H1 (cell line): Measurements from ENCODE around the gene LTBP1. TPM values are rescaled to one million over a fixed set of nuclear protein-coding genes. Genes with fewer than 3 reads are reported as not detected.

Experiments
- CTCF ChIA-PET: fragments of 300-600 bp; sonication (Branson Sonifier 250); formaldehyde crosslinking; loops from one replicate; lab custom pipeline; 2021; ENCODE audit not compliant: partially characterized antibody; lab: Charles Lee
- POLR2A ChIA-PET: fragments of 300-600 bp; sonication (Branson Sonifier 250); formaldehyde crosslinking; loops from one replicate; lab custom pipeline; 2021; ENCODE audit warnings: inconsistent platforms; ENCODE audit not compliant: partially characterized antibody; lab: Charles Lee
- DNase-seq, 2 experiments: peaks; one replicate each; pipeline versions ENCODE4 v3.0.0 to v3.0.0-alpha.2; 2010 to 2022; ENCODE audit warnings: low spot score in 2 of 2, low read depth in 1 of 2, mixed read lengths in 1 of 2
- FAIRE-seq: peaks from 2 replicates; lab custom pipeline; 2011; peaks lifted over from hg19 to GRCh38; lab: Jason Lieb, UNC
- H2AFZ ChIP-seq: 2 replicates; pipeline ENCODE4 v1.8.1; 2012; ENCODE audit warnings: low read length, inconsistent platforms
- H2AK5ac ChIP-seq: 2 replicates; pipeline ENCODE4 v1.6.1; 2013; ENCODE audit warnings: low read depth, low read length
- H2BK120ac ChIP-seq: replicated peaks from 2 replicates; pipeline ENCODE3; 2013; ENCODE audit warnings: low read depth, low read length, inconsistent platforms
- H2BK12ac ChIP-seq: 2 replicates; pipeline ENCODE4 v1.6.1; 2013; ENCODE audit warnings: low read depth, low read length
- H2BK15ac ChIP-seq: 2 replicates; pipeline ENCODE4 v1.6.1; 2013; ENCODE audit warnings: low read length
- H2BK20ac ChIP-seq: 2 replicates; pipeline ENCODE4 v1.6.1; 2013; ENCODE audit warnings: low read length
- H2BK5ac ChIP-seq: 2 replicates; pipeline ENCODE4 v1.6.1; 2013; ENCODE audit warnings: low read depth, low read length
- H3K14ac ChIP-seq: 2 replicates; pipeline ENCODE4 v1.6.1; 2013; ENCODE audit warnings: inconsistent platforms; ENCODE audit not compliant: insufficient read length
- H3K18ac ChIP-seq: 2 replicates; pipeline ENCODE4 v1.6.1; 2013; ENCODE audit warnings: low read length; ENCODE audit errors: extremely low read depth
- H3K23ac ChIP-seq: 2 replicates; pipeline ENCODE4 v1.6.1; 2013; ENCODE audit warnings: inconsistent platforms; ENCODE audit not compliant: insufficient read length
- H3K23me2 ChIP-seq: 2 replicates; pipeline ENCODE4 v1.6.1; 2013; ENCODE audit warnings: low read depth, low read length
- H3K27ac ChIP-seq: 2 replicates; pipeline ENCODE4 v1.6.1; 2011; ENCODE audit warnings: low read depth, low read length, inconsistent platforms
- H3K27me3 ChIP-seq, 4 experiments: replicated peaks in 1 of 4; 1 replicate in 1 of 4; 2 replicates in 3 of 4; pipeline versions ENCODE4 v1.6.1 to v1.8.1; 2011 to 2013; ENCODE audit warnings: low read length in 3 of 4, mild to moderate bottlenecking in 3 of 4, inconsistent platforms in 2 of 4, mixed read lengths in 2 of 4, moderate library complexity in 1 of 4; ENCODE audit not compliant: control insufficient read depth in 3 of 4, insufficient read depth in 3 of 4; ENCODE audit errors: extremely low read depth in 1 of 4
- H3K36me3 ChIP-seq, 4 experiments: 2 replicates each; pipeline versions ENCODE4 v1.6.1 to v1.8.1; 2011 to 2013; ENCODE audit warnings: mild to moderate bottlenecking in 4 of 4, low read length in 3 of 4, moderate library complexity in 2 of 4, control low read depth in 1 of 4, inconsistent platforms in 1 of 4; ENCODE audit not compliant: insufficient read depth in 4 of 4, control insufficient read depth in 2 of 4
- H3K4ac ChIP-seq: replicated peaks from 2 replicates; pipeline ENCODE3; 2013; ENCODE audit warnings: low read length, low read depth, mixed read lengths, inconsistent platforms; ENCODE audit not compliant: insufficient read length
- H3K4me1 ChIP-seq, 4 experiments: replicated peaks in 1 of 4; 1 replicate in 1 of 4; 2 replicates in 3 of 4; pipeline versions ENCODE4 v1.6.1 to v1.8.1; 2011 to 2013; ENCODE audit warnings: low read length in 3 of 4, inconsistent platforms in 2 of 4, mixed read lengths in 1 of 4; ENCODE audit not compliant: insufficient read depth in 4 of 4, control insufficient read depth in 3 of 4
- H3K4me2 ChIP-seq, 2 experiments: 2 replicates each; pipeline versions ENCODE4 v1.6.1 to v1.8.1; 2011 to 2013; ENCODE audit warnings: low read depth in 2 of 2, low read length in 2 of 2, control low read depth in 1 of 2, inconsistent platforms in 1 of 2, mild to moderate bottlenecking in 1 of 2; ENCODE audit not compliant: insufficient read depth in 1 of 2
- H3K4me3 ChIP-seq, 4 experiments: fragments of 200-600, 300-600 bp in 1 of 4; sonication (generic), shearing (Covaris generic), sonication (Bioruptor Twin) in 1 of 4; 2 replicates each; pipeline versions ENCODE4 v1.5.1 to v1.8.1; 2011 to 2016; ENCODE audit warnings: low read length in 4 of 4, low read depth in 3 of 4, control low read depth in 2 of 4, inconsistent platforms in 2 of 4, mild to moderate bottlenecking in 2 of 4, mixed read lengths in 1 of 4, moderate library complexity in 1 of 4; ENCODE audit not compliant: insufficient read depth in 2 of 4; ENCODE audit errors: extremely low read depth in 1 of 4
- H3K56ac ChIP-seq: replicated peaks from 2 replicates; pipeline ENCODE3; 2013; ENCODE audit warnings: low read depth, mild to moderate bottlenecking, mixed read lengths, low read length, inconsistent platforms; ENCODE audit not compliant: insufficient read length
- H3K79me1 ChIP-seq: 2 replicates; pipeline ENCODE4 v1.6.1; 2013; ENCODE audit warnings: low read depth, low read length, control low read depth
- H3K79me2 ChIP-seq, 2 experiments: 2 replicates each; pipeline versions ENCODE4 v1.6.1 to v1.8.1; 2012 to 2013; ENCODE audit warnings: low read length in 2 of 2, mild to moderate bottlenecking in 2 of 2, inconsistent platforms in 1 of 2; ENCODE audit not compliant: insufficient read depth in 2 of 2, control insufficient read depth in 1 of 2
- H3K9ac ChIP-seq, 4 experiments: replicated peaks in 1 of 4; 1 replicate in 1 of 4; 2 replicates in 3 of 4; pipeline versions ENCODE4 v1.6.1 to v1.8.1; 2011 to 2013; ENCODE audit warnings: low read depth in 3 of 4, low read length in 3 of 4, control low read depth in 2 of 4, mild to moderate bottlenecking in 2 of 4, moderate library complexity in 2 of 4, inconsistent platforms in 1 of 4; ENCODE audit errors: extremely low read depth in 1 of 4
- H3K9me3 ChIP-seq, 2 experiments: 2 replicates each; pipeline versions ENCODE4 v1.6.1 to v1.8.1; 2012 to 2013; ENCODE audit warnings: mild to moderate bottlenecking in 2 of 2, moderate library complexity in 2 of 2, control low read depth in 1 of 2, inconsistent platforms in 1 of 2, low read depth in 1 of 2, low read length in 1 of 2, mixed read lengths in 1 of 2; ENCODE audit not compliant: insufficient read depth in 2 of 2
- H4K20me1 ChIP-seq, 2 experiments: replicated peaks in 1 of 2; 2 replicates each; pipeline versions ENCODE3 to v1.8.1; 2011 to 2013; ENCODE audit warnings: inconsistent platforms in 2 of 2, low read length in 2 of 2, mild to moderate bottlenecking in 1 of 2; ENCODE audit not compliant: insufficient read depth in 2 of 2, control insufficient read depth in 1 of 2
- H4K5ac ChIP-seq: 2 replicates; pipeline ENCODE4 v1.6.1; 2013; ENCODE audit warnings: low read length, low read depth, mixed read lengths, inconsistent platforms; ENCODE audit not compliant: insufficient read length
- H4K8ac ChIP-seq: 2 replicates; pipeline ENCODE4 v1.8.0; 2013; ENCODE audit warnings: mild to moderate bottlenecking, moderate library complexity, low read length, inconsistent platforms; ENCODE audit not compliant: insufficient read depth; ENCODE audit errors: extremely low read depth
- H4K91ac ChIP-seq: replicated peaks from 2 replicates; pipeline ENCODE3; 2013; ENCODE audit warnings: low read length, mixed read lengths, inconsistent platforms; ENCODE audit not compliant: insufficient read length
- EZH2 ChIP-seq: fragments of 200-600 bp; sonication (generic); IDR thresholded peaks from 2 replicates; pipeline ENCODE4 v1.7.1; 2012; ENCODE audit warnings: low read depth, mild to moderate bottlenecking, moderate library complexity, low read length, inconsistent platforms; ENCODE audit not compliant: severe bottlenecking
- KDM1A ChIP-seq: fragments of 200-600, 300-600 bp; sonication (generic); IDR thresholded peaks from 2 replicates; pipeline ENCODE4 v1.7.1; 2016; ENCODE audit warnings: mild to moderate bottlenecking, low read length, borderline replicate concordance
- NRF1 ChIP-seq: IDR thresholded peaks from 2 replicates; pipeline ENCODE4 v1.6.1; 2011; ENCODE audit warnings: mild to moderate bottlenecking, low read depth, low read length, improper control_type of control experiment
- SAP30 ChIP-seq: fragments of 300-600 bp; sonication (generic); IDR thresholded peaks from 2 replicates; pipeline ENCODE4 v1.7.1; 2012; ENCODE audit warnings: low read length, moderate library complexity, mild to moderate bottlenecking, inconsistent platforms; ENCODE audit not compliant: insufficient read depth, insufficient replicate concordance
- TAF7 ChIP-seq: optimal IDR thresholded peaks from 2 replicates; pipeline ENCODE3; 2011; ENCODE audit warnings: low read depth, mild to moderate bottlenecking, inconsistent platforms, low read length, moderate library complexity, borderline replicate concordance
- WGBS, 2 experiments: shearing (Covaris generic) in 1 of 2; methylation state at CpG; one replicate each; pipeline versions ENCODE4 v1.1.6 to v1.1.7; 2013 to 2015; ENCODE audit warnings: low lambda C conversion rate in 2 of 2, mixed read lengths in 2 of 2, inconsistent platforms in 1 of 2, low coverage in 1 of 2, missing lambda C conversion rate in 1 of 2; ENCODE audit not compliant: insufficient replicate concordance in 2 of 2, insufficient coverage in 1 of 2, insufficient read length in 1 of 2; ENCODE audit errors: extremely low coverage in 1 of 2, missing lambda C conversion rate in 1 of 2; 5-methylcytosine and 5-hydroxymethylcytosine counted together
- polyA plus RNA-seq, 7 experiments: library from polyadenylated mRNA; depleted of rRNA in 3 of 7; stranded (reverse) in 5 of 7; unstranded in 2 of 7; fragments of >200 nt in 5 of 7; fragments of 200-250 nt in 2 of 7; gene quantifications; 1 replicate in 5 of 7; 2 replicates in 1 of 7; 4 replicates in 1 of 7; pipeline versions ENCODE4 v1.2.1 to v1.2.3, GENCODE V29; 2011 to 2013; ENCODE audit warnings: missing spikeins in 2 of 7, mixed read lengths in 2 of 7
- total RNA-seq: library from RNA; stranded (reverse); fragmentation: NEBNext Ultra II Directional; extraction: Animal tissue kit (Norgen Biotek cat#: 25700); gene quantifications from 2 replicates; pipeline ENCODE4 v1.2.1, GENCODE V29; 2021

Gene LTBP1
- total and polyA plus RNA-seq, 2 of the 8 experiments (the other 6 are each of a cell fraction or from before 2014, with no cell fraction given), result 15.4 to 24.7 TPM

DNA sequence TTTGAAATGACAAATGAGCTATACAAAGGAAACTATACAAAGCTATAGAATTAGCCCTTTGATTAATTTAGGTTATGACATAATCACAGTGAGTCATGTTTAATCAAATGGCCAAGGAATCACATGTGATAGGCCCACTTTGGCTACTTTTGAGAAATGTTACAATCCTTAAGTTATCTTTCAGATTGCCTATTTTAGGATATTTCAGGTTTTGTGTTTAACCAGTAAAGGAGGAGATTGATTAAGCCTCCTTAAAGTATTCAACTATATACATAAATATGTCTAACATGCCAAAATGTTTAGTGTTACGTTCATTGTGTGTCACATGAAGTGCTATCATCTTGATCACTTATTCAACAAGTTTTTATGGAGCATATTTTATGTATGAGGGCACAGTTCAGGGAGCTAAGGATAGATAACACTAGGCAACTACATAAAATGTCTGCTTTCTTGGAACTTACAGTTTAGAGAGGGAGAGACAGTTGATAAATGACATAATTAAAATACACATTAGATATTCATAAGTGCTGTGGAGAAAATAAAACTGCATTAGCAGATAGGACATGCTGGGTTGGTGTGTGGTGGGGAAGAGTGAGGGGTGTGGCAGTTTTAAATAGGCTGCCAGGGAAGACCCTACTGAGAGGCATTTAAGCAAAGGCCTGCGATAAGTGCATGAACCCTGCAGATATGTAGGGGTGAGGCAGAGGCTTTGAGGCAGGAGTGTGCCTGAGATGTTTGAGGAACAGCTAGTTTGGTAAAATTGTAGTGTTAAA lies 77.2 kb downstream of the LTBP1 start:
- DNase-seq (no peak), FAIRE-seq (no peak)
- H4K20me1 ChIP-seq, result no peaks in the 10 kb centered on the region
- H2BK20ac ChIP-seq, result no peak overlapping the region
- WGBS, 2 experiments, result 92% methylated on average over 2 of the region's 2 CpGs; no CpG with 5 or more reads in 1 of the 2 experiments
- no peak overlapping the region for H4K5ac ChIP-seq
- no peaks in the 10 kb centered on the region for H3K79me1 ChIP-seq
- no peaks in the 10 kb centered on the region for H3K23me2 ChIP-seq
- no peak overlapping the region for H3K23ac ChIP-seq
- H3K4ac ChIP-seq, result no peak overlapping the region
- ChIA-PET POLR2A (interaction anchor here (0.8 kb wide), 1 partner anchor 10 kb away, joined by 3 read pairs; no protein-coding TSS in a partner anchor), CTCF (no interaction called here)
- H3K4me3 ChIP-seq, result no peak overlapping the region
- 0 out of 4 replicates have a peak, but pooled peaks cover 0 to 3% of the 10 kb centered on the region in 2 experiments for H3K79me2 ChIP-seq
- H3K4me1 ChIP-seq, result peaks cover 0 to 3% (median 3%) of the 10 kb centered on the region in 4 experiments; a peak in 5 of 7 replicates
- peaks cover 3 to 6% of the 10 kb centered on the region in 2 experiments; a peak in 2 of 4 replicates for H3K9me3 ChIP-seq
- H2BK12ac ChIP-seq, result no peak overlapping the region
- H2AFZ ChIP-seq, result no peak overlapping the region
- H4K91ac ChIP-seq, result no peak overlapping the region
- no peak overlapping the region for H2AK5ac ChIP-seq
- no peak overlapping the region for H3K56ac ChIP-seq
- no peaks in the 10 kb centered on the region for H3K27me3 ChIP-seq
- no peaks in the 10 kb centered on the region; a peak in 1 of 8 replicates for H3K36me3 ChIP-seq
- H3K4me2 ChIP-seq, result no peak overlapping the region
- H2BK5ac ChIP-seq, result no peak overlapping the region
- H3K27ac ChIP-seq, result no peak overlapping the region
- no peak overlapping the region for H4K8ac ChIP-seq
- no peak overlapping the region for H2BK120ac ChIP-seq
- no peak overlapping the region for H3K14ac ChIP-seq
- H3K18ac ChIP-seq, result no peak overlapping the region
- TF ChIP-seq EZH2 (no peak), TAF7 (no peak), KDM1A (no peak), SAP30 (no peak), NRF1 (no peak)
- no peak overlapping the region for H2BK15ac ChIP-seq
- no peak overlapping the region for H3K9ac ChIP-seq
